Coronary artery (tissue), 2 donors: ENCODE measurements around the gene KDM8.

Source experiments
- DNase-seq: peaks from one replicate; pipeline ENCODE4 v3.0.0-alpha.2; 2017; ENCODE audit warnings: low spot score
- H3K27ac ChIP-seq, 2 donors: fragments of 200-600 bp; sonication (generic); one replicate each; pipeline ENCODE4 v1.5.1; 2016 to 2019
- H3K4me3 ChIP-seq: fragments of 200-600 bp; sonication (generic); 2 replicates; pipeline ENCODE4 v1.5.1; 2016; ENCODE audit warnings: mild to moderate bottlenecking, moderate library complexity
- CTCF ChIP-seq: fragments of 200-600 bp; sonication (generic); IDR thresholded peaks from one replicate; pipeline ENCODE4 v1.5.1; 2019; ENCODE audit warnings: antibody characterized with exemption

KDM8 gene

GRCh38 chr16:27238591-27238990 lies 35.3 kb downstream of the KDM8 start:
- DNase-seq: peak; percentile 54
- no peak overlapping the region for H3K4me3 ChIP-seq
- no peak overlapping the region for H3K27ac ChIP-seq
- TF ChIP-seq CTCF: no peak

- peak; percentile 43 for DNase-seq
- no peak overlapping the region for H3K27ac ChIP-seq
- no peak overlapping the region for H3K4me3 ChIP-seq
- TF ChIP-seq CTCF: no peak
These were observed 35.7 kb downstream of the KDM8 start for GRCh38 chr16:27239026-27239425.

- peak; percentile 69 for DNase-seq
- TF ChIP-seq CTCF: no peak
- peak overlapping the region in 1 of 2 donors; percentile 92 for H3K27ac ChIP-seq
- H3K4me3 ChIP-seq: no peak overlapping the region
These were observed 36.8 kb downstream of the KDM8 start for GRCh38 chr16:27239906-27240655.

- no peak for TF ChIP-seq CTCF
- H3K4me3 ChIP-seq: peak overlapping the region; percentile 7
- peak overlapping the region; percentile 73 to 92 for H3K27ac ChIP-seq
- no peak for DNase-seq
These were observed 37.7 kb downstream of the KDM8 start for GRCh38 chr16:27240948-27241531.

- no peak for DNase-seq
- no peak for TF ChIP-seq CTCF
- H3K27ac ChIP-seq: peak overlapping the region; percentile 73 to 92
- H3K4me3 ChIP-seq: peak overlapping the region; percentile 7
These were observed 38.3 kb downstream of the KDM8 start for GRCh38 chr16:27241658-27242057.

- Histone ChIP-seq H3K4me3 (peak overlapping the region; percentile 65), H3K27ac (peak overlapping the region; percentile 73 to 92)
- TF ChIP-seq CTCF: no peak
- DNase-seq: no peak
These were observed 39.1 kb downstream of the KDM8 start for GRCh38 chr16:27242398-27242797.
